Thoracic aorta (tissue), 2 donors: ENCODE results near the gene DNAJC8. TPM values are rescaled to one million over a fixed set of nuclear protein-coding genes. Genes with fewer than 3 reads are reported as not detected.
A peak's percentile ranks its signal among the peaks of the same experiment; 100 is the strongest.

Source experiments
- ATAC-seq: fragments of 150-250 bp; one replicate; pipeline ENCODE4 v1.8.0; 2017; ENCODE audit warnings: low read depth; ENCODE audit not compliant: insufficient number of reproducible peaks, low FRiP score
- DNase-seq: peaks from one replicate; pipeline ENCODE4 v3.0.0-alpha.2; 2020; ENCODE audit warnings: low spot score
- H3K27ac ChIP-seq, 2 donors: fragments of 200-600 bp; sonication (generic); 1 replicate in 1 of 2; 2 replicates in 1 of 2; pipeline ENCODE4 v1.5.1; 2016; ENCODE audit warnings: mild to moderate bottlenecking in 2 of 2, moderate library complexity in 2 of 2
- H3K27me3 ChIP-seq: fragments of 200-600 bp; sonication (generic); replicated peaks from 2 replicates; pipeline ENCODE4 v1.6.0; 2016; ENCODE audit warnings: mild to moderate bottlenecking; ENCODE audit not compliant: insufficient read depth
- H3K36me3 ChIP-seq: fragments of 200-600 bp; sonication (generic); one replicate; pipeline ENCODE4 v1.5.1; 2016
- H3K4me1 ChIP-seq, 2 donors: fragments of 200-600 bp; sonication (generic); 1 replicate in 1 of 2; 2 replicates in 1 of 2; pipeline versions ENCODE4 v1.5.1 to v1.6.0; 2016; ENCODE audit warnings: low read depth in 2 of 2, mild to moderate bottlenecking in 1 of 2; ENCODE audit not compliant: control insufficient read depth in 1 of 2
- H3K4me3 ChIP-seq: fragments of 200-600 bp; sonication (generic); 2 replicates; pipeline ENCODE4 v1.5.1; 2016; ENCODE audit warnings: mild to moderate bottlenecking
- H3K9me3 ChIP-seq: fragments of 200-600 bp; sonication (generic); 2 replicates; pipeline ENCODE4 v1.5.1; 2016
- total RNA-seq, 2 donors: library from RNA; depleted of rRNA; stranded (reverse); fragments of >200 nt; gene quantifications; one replicate each; pipeline versions ENCODE4 v1.1.0 to v1.2.3, GENCODE V29; 2016
- TF ChIP-seq, protein P1 (sequence below): fragments of 200-600 bp; sonication (generic); IDR thresholded peaks from one replicate; pipeline ENCODE4 v1.5.1; 2019; ENCODE audit warnings: antibody characterized with exemption

Gene DNAJC8
- total RNA-seq, 2 donors from 2014 or later: 33.3 to 60.4 TPM

DNA sequence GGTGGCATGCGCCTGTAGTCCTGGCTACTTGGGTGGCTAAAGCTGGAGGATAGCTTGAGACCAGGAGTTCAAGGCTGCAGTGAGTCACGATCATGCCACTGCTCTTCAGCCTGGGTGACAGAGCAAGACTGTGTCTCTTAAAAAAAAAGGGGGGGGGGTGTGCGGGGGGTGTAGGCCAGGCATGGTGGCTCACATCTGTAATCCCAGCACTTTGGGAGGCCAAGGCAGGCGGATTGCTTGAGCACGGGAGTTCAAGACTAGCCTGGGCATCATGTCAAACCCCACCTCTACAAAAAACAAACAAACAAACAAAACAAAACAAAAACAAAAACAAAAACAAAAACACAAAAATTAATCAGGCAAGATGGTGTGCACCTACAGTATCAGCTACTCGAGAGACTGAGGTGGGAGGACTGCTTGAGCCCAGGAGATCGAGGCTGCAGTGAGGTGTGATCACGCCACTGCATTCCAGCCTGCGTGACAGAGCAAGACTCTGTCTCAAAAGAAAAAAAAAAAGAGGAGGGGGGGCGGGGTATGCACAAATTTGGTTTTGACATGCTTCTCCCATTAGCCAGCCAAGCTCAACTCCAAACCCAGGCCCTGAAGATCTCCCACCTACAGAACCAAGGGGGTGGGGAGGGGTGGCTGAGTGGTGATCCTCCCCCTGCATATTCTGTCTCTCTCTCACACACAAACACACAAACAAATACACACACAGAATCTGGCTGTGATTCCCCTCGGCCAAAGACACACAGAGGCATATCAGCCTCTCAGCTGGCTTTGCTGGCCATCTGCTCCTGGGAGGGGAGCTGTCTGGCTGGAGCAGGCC is 59.5 kb downstream of the DNAJC8 start:
- H3K4me1 ChIP-seq: peaks cover 7 to 11% of the 10 kb centered on the region in 2 donors
- DNase-seq (no peak), ATAC-seq (no peak)
- no peaks in the 10 kb centered on the region for H3K27me3 ChIP-seq
- TF ChIP-seq, protein P1, sequence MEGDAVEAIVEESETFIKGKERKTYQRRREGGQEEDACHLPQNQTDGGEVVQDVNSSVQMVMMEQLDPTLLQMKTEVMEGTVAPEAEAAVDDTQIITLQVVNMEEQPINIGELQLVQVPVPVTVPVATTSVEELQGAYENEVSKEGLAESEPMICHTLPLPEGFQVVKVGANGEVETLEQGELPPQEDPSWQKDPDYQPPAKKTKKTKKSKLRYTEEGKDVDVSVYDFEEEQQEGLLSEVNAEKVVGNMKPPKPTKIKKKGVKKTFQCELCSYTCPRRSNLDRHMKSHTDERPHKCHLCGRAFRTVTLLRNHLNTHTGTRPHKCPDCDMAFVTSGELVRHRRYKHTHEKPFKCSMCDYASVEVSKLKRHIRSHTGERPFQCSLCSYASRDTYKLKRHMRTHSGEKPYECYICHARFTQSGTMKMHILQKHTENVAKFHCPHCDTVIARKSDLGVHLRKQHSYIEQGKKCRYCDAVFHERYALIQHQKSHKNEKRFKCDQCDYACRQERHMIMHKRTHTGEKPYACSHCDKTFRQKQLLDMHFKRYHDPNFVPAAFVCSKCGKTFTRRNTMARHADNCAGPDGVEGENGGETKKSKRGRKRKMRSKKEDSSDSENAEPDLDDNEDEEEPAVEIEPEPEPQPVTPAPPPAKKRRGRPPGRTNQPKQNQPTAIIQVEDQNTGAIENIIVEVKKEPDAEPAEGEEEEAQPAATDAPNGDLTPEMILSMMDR: no peak
- peak overlapping the region; percentile 24 for H3K4me3 ChIP-seq
- no peaks in the 10 kb centered on the region for H3K36me3 ChIP-seq
- no peaks in the 10 kb centered on the region for H3K9me3 ChIP-seq
- peak overlapping the region in 1 of 2 donors; percentile 20 for H3K27ac ChIP-seq

- H3K27ac ChIP-seq: no peak overlapping the region
- no peak for ATAC-seq
These were observed 60.1 kb downstream of the DNAJC8 start for GRCh38 chr1:28172713-28173150.

GRCh38 chr1:28171246-28171645 is 61.6 kb downstream of the DNAJC8 start:
- H3K36me3 ChIP-seq: no peaks in the 10 kb centered on the region
- H3K4me3 ChIP-seq: no peak overlapping the region
- no peaks in the 10 kb centered on the region for H3K9me3 ChIP-seq
- no peaks in the 10 kb centered on the region for H3K27me3 ChIP-seq
- ATAC-seq (no peak), DNase-seq (no peak)
- peaks cover 7 to 11% of the 10 kb centered on the region in 2 donors for H3K4me1 ChIP-seq
- TF ChIP-seq, protein P1: no peak
- H3K27ac ChIP-seq: no peak overlapping the region

More at GRCh38 chr1:28172713-28173150, 60.1 kb downstream of the DNAJC8 start:
- Histone ChIP-seq H3K36me3 (no peaks in the 10 kb centered on the region), H3K27me3 (no peaks in the 10 kb centered on the region), H3K4me3 (peak overlapping the region; percentile 24), H3K9me3 (no peaks in the 10 kb centered on the region), H3K4me1 (peaks cover 7 to 11% of the 10 kb centered on the region in 2 donors)
- TF ChIP-seq, protein P1: no peak
- no peak for DNase-seq

DNA sequence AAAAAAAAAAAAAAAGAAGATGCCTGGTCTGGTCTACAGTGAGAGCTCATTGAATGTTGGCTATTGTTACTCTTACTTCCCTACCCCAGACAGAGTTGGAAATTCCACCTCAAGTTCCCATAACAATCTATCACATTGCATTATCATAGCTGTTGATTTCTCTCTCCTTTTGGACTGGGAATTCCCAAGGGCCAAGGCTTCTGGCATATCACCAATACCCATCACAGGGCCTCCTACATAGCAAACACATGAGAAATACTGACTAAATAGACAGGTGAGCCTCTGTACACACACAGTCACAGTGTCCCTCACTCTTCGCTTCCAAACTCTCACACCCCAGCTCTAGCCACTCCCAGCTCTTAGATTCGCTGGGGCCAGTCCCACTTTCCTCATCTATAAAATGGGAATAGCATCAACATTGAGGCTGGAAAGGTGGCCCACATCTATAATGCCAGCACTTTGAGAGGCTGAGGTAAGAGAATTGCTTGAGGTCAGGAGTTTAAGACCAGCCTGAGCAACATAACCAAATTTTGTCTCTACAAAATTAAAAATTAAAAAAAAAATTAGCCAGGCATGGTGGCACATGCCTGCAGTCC is 62.7 kb downstream of the DNAJC8 start:
- Histone ChIP-seq H3K4me3 (no peak overlapping the region), H3K36me3 (no peaks in the 10 kb centered on the region), H3K9me3 (peaks cover 2% of the 10 kb centered on the region), H3K4me1 (peaks cover 7 to 11% of the 10 kb centered on the region in 2 donors), H3K27ac (no peak overlapping the region), H3K27me3 (no peaks in the 10 kb centered on the region)
- DNase-seq (no peak), ATAC-seq (no peak)
- TF ChIP-seq, protein P1: no peak

DNA sequence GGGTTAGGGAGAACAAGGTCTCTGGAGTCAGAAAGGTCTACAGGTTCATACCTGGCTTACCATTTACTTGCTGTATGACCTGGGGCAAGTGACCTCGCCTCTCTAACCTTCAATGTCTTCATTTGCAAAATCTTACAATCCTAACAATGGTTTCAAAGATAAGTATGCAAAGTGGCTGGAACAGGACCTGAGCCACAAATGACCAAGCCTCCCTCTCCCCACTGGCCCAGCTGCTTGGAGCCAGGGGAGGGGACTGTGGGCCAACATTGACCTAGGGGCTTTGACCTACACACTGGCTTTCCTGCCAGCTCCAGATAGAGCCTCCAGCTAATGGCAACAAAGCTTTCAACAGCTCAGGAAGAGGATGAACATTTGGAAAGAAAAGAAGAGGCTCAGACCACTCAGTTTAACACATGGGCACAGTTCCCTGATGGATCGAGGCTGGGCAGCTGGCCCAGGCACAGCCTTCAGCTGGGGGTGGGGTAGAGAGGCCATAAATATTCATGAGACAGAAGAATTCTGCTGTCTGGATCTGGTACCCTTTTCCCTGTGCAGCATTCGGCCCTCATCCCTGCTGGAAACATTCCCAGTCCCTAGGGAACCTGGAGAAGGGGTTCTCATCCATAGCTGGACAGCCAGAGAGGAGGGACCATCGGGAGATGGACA is 69.2 kb downstream of the DNAJC8 start:
- DNase-seq (no peak), ATAC-seq (no peak)
- no peaks in the 10 kb centered on the region for H3K4me1 ChIP-seq
- no peaks in the 10 kb centered on the region for H3K36me3 ChIP-seq
- TF ChIP-seq, protein P1: no peak
- no peak overlapping the region for H3K4me3 ChIP-seq
- no peak overlapping the region for H3K27ac ChIP-seq
- H3K27me3 ChIP-seq: no peaks in the 10 kb centered on the region
- H3K9me3 ChIP-seq: peaks cover 2% of the 10 kb centered on the region
